ENCODE data around the gene SPATA17.

DNA sequence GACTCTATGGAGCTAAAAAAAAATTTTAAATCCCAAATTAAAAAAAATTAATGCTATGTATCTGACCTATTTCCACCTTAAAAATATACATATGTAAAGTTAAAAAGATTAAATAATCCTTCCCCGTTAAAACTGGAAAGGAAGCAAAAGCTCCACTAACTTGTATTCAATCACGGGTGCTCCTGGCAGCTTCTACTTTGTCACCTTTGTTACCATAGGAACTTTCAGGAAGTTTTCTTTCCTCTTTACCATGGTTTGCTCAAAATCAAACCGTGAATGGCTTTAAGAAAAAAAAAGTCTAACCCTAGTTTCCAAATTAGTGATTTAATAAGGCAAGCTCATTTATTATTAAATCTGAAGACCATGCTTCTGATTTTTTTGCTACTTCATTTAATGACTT is 3.7 kb upstream of the SPATA17 start:
- no peak for TF ChIP-seq CTCF (IDR thresholded peaks at IDR 0.05)
- TF ChIP-seq POLR2A (IDR thresholded peaks at IDR 0.05): no peak

Measured in prostate gland (tissue), 2 donors.